Measurements from ENCODE around the gene RC3H2.
"Not testable (repeated sequence)": the region's sequence is repeated elsewhere in the genome, so short reads cannot be mapped to it uniquely, and the experiment has no call there.

The RC3H2 gene

GRCh38 chr9:122929796-122930354 is 24.7 kb upstream of the RC3H2 start:
- in situ Hi-C loops (cut with MboI; ENCODE audit: low sequenced_read_pairs), result no loop called here

DNA sequence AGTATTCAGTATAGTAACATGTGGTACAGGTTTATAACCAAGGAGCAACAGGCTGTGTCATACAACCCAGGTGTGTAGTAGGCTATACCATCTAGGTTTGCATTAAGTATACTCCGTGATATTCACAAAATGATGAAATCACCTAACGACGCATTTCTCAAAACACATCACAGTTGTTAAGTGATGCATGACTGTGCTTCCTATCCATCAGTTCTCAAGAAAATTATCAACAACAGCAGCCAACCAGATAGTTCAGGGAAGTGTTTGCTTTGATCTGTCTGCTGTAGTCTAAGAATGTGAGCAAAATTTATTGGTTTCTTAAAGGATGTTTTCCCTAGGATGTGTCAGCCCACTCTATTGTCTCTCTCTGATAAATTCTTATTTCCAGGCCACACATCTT is 18.8 kb upstream of the RC3H2 start:
- in situ Hi-C loops (cut with MboI; ENCODE audit: low sequenced_read_pairs), result no loop called here

GRCh38 chr9:122922713-122923112 is 17.6 kb upstream of the RC3H2 start:
- in situ Hi-C loops (cut with MboI; ENCODE audit: low sequenced_read_pairs), result no loop called here

DNA sequence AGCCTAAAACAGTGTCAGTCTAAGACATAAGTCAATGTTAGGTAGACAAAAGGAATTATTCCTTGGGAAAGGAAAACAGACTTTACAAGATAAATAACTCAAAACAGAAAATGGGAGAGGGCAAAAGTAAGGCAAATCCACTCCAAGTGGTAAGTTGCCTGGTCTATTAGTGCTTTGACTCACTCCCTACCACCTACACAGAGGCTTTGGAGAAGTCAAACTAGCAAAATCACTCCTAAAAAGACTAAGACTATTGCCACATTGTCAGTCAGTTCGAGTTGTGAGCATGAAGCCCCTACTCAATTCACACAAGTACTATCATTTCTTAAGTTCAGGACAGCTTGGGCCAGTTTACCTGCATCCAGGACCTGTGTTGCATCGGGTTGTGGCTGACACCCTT is 13.2 kb upstream of the RC3H2 start:
- in situ Hi-C loops (cut with MboI; ENCODE audit: low sequenced_read_pairs), result no loop called here

DNA sequence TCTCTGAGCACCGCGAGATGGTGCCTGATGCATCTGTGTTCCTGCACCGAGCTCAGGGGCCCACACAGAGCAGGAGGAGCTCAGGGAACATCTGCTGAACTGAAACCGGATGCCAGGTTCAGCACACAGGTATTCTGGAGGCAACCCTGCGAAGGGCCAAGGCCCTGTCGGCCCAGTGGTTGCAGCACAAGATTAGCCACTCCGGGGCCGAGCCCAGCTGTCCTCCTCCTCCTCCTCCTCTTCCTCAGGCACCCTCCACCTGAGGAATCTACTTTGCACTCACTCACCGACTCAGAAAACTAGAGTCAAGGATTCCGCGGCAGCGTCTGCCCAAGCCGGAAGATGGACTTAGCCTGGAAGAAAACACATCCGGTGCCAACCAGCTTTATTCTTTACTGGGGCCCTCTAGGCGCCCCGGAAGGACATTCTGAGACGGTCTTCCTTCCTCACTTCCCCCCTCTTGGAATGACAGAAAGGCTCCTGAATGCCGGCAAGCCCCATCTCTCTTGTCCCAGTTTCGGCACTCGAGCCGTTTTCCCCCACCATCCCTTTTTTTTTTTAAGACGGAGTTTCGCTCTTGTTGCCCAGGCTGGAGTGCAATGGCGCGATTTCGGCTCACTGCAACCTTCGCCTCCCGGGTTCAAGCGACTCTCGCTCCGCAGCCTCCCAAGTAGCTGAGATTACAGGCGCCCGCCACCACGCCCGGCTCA is 8.0 kb upstream of the RC3H2 start, which contains the start of gene ZBTB6:
TSS of gene ZBTB6 (minus strand) at position 360 of the 710 bp plus-strand sequence. CDS start 1,251 bp downstream, outside the sequence.
- in situ Hi-C loops (cut with MboI; ENCODE audit: low sequenced_read_pairs), result no loop called here

GRCh38 chr9:122912671-122912963 is 7.5 kb upstream of the RC3H2 start:
- in situ Hi-C loops (cut with MboI; ENCODE audit: low sequenced_read_pairs), result no loop called here

DNA sequence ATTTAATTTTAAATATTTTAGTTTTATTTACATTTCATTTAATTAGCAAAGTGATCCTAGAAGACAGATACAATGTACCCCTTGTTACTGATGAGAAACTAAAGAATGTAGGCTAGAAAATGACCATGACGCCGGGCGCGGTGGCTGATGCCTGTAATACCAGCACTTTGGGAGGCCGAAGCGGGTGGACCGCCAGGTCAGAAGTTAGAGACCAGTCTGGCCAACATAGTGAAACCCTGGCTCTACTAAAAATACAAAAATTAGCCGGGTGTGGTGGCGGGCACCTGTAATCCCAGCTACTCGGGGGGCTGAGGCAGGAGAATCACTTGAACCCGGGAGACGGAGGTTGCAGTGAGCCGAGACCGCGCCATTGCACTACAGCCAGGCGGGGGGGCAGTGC is 963 bp upstream of the RC3H2 start:
- in situ Hi-C loops (cut with MboI; ENCODE audit: low sequenced_read_pairs), result not testable (repeated sequence)

GRCh38 chr9:122904466-122904822 is 715 bp downstream of the RC3H2 start:
- in situ Hi-C loops (cut with MboI; ENCODE audit: low sequenced_read_pairs), result no loop called here

DNA sequence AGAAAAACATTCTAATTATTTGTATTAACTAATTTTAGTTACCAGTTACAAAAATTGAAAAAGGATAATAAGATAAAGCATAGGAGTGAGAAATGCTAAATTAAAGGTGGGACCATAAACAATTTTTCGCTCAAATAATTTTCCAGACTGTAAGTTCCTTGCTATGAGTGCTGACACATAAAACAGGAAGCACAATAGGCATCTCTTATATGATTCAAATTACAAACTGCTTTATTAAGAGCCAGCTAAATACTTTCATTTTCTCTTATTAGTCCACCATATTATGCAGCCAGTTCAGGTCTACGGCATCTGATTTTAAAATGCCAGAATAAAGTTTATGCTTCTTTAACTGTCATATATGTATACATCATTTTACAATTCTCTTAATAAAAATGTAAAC is 4.4 kb downstream of the RC3H2 start:
- in situ Hi-C loops (cut with MboI; ENCODE audit: low sequenced_read_pairs), result no loop called here

- in situ Hi-C loops (cut with MboI; ENCODE audit: low sequenced_read_pairs), result no loop called here
These were observed 7.2 kb downstream of the RC3H2 start for GRCh38 chr9:122897969-122898368.

DNA sequence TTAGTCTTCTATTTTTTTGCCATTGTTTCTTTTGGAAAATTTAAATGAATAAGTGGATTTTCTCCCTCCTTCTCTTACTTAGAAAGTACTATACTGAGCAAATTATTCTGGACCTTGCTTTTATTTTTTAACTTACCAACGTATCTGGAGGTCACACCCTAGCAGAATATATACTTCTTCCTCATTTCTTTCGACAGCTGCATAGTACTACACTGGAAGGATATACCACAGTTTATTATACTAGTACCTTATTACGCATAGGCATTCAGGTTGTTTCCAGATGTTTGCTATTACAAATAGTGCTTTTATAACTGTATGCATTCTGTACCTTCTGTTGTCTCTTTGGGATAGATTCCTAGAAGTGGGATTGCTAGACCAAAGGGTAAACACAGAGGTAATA is 16.7 kb downstream of the RC3H2 start:
- in situ Hi-C loops (cut with MboI; ENCODE audit: low sequenced_read_pairs), result no loop called here

- in situ Hi-C loops (cut with MboI; ENCODE audit: low sequenced_read_pairs), result no loop called here
These were observed 22.0 kb downstream of the RC3H2 start for GRCh38 chr9:122883125-122883524.

DNA sequence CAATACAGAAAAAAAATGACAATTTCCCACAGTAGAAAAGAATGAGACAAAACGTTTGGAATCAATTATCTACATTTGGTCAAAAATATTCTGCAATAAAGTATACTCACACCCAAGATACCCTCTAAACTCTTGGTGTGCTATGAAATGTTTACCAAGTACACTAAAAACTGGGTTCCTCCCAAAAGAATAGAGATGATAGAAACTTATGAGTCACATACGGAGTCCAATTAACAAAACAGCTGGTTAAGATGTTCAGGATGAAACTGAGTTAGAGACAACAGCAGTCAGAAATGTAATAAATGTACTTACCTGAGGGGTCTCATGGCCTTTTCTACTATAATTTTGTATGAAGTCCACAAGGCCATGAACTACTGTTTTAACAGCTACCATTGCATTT is 25.7 kb downstream of the RC3H2 start:
- in situ Hi-C loops (cut with MboI; ENCODE audit: low sequenced_read_pairs), result no loop called here

DNA sequence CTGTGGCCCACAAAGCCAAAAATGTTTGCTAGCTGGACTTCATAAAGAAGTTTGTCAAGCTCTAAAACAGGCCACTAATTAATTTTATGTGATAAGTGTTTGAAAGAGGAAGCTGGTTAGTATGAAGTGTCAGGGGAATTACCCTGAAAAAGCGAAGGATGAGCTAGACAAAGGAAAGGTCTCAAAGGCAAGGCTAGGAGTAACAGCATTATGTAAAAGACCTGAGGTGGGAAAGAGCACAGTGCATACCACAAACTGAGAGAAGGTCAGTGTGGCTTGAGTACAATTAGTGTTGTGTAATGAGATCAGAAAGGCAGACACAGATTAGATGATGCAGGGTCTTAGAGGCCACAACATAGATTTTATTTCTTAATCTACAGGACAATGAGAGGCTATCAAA is 29.6 kb downstream of the RC3H2 start:
- in situ Hi-C loops (cut with MboI; ENCODE audit: low sequenced_read_pairs), result no loop called here

GRCh38 chr9:122867276-122867675 is 37.9 kb downstream of the RC3H2 start:
- in situ Hi-C loops (cut with MboI; ENCODE audit: low sequenced_read_pairs), result not testable (repeated sequence)

DNA sequence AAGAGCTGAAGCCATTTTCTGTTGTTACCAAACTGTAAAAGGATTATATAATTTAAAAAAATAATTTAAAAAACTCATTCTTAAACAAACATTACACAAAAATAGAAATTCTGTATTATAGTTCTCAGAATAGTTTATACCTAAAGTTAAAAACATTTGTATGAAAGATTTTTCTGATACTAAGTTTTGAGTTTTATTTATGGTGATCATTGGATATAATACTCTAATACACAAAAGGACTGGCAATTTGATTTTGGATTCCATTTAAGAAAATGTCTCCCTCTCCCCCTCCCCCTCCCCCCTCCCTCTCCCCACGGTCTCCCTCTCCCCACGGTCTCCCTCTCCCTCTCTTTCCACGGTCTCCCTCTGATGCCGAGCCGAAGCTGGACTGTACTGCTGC is 39.1 kb downstream of the RC3H2 start:
- in situ Hi-C loops (cut with MboI; ENCODE audit: low sequenced_read_pairs), result no loop called here

- in situ Hi-C loops (cut with MboI; ENCODE audit: low sequenced_read_pairs), result no loop called here
These were observed 39.9 kb downstream of the RC3H2 start for GRCh38 chr9:122865300-122865699.

DNA sequence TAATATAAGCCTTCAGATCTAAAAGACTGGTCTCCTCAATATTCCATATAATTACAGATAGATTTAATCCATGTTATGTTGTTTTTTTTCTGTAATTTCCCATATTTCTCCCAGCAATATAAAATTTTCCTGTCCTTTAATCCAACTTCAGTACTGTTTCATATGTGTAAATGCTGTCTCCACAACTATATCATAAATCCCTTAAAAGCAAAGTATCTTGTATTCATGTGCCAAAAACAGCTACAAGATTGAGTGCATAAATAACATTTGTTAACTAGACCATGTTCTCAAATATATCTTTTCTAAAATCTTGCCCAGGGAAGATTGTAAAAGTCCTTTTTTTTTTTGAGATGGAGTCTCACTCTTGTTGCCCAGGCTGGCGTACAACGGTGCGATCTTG is 41.8 kb downstream of the RC3H2 start:
- in situ Hi-C loops (cut with MboI; ENCODE audit: low sequenced_read_pairs), result no loop called here

GRCh38 chr9:122860319-122861142 is 44.6 kb downstream of the RC3H2 start:
- in situ Hi-C loops (cut with MboI; ENCODE audit: low sequenced_read_pairs), result no loop called here

DNA sequence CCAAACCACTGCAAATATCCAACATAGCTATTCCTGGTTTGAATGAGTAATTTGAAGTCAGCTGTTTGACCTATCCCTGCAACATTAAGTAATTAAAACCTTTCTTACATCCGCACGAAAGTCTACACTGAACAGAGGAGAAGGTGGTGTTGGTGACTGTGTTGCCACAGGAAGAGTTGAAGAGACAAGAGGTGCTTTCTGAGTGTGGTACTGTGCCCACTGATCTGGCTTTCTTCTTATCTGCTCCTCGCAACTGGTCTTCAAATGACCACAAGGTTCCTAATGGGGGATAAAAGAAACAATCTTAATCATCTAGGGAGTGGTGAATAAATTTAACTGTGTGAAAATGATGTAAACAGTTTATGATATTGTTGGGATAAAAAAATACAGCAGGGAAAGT is 47.3 kb downstream of the RC3H2 start:
- in situ Hi-C loops (cut with MboI; ENCODE audit: low sequenced_read_pairs), result no loop called here

DNA sequence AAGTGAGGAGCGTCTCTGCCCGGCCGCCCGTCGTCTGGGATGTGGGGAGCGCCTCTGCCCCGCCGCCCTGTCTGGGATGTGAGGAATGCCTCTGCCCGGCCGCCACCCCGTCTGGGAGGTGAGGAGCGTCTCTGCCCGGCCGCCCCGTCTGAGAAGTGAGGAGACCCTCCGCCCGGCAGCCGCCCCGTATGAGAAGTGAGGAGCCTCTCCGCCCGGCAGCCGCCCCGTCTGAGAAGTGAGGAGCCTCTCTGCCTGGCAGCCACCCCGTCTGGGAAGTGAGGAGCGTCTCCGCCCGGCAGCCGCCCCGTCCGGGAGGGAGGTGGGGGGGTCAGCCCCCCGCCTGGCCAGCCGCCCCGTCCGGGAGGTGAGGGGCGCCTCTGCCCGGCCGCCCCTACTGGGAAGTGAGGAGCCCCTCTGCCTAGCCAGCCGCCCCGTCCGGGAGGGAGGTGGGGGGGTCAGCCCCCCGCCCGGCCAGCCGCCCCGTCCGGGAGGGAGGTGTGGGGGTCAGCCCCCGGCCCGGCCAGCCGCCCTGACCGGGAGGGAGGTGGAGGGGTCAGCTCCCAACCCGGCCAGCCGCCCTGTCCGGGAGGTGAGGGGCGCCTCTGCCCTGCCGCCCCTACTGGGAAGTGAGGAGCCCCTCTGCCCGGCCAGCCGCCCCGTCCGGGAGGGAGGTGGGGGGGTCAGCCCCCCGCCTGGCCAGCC is 52.9 kb downstream of the RC3H2 start:
- in situ Hi-C loops (cut with MboI; ENCODE audit: low sequenced_read_pairs), result not testable (repeated sequence)

Data from HL-60/S4 treated with retinoic acid at 250 ng/mL for 4 days and 3 days (cell line).